Fibroblast of lung (primary cell): ENCODE data around the gene TTC31. TPM values are rescaled to one million over a fixed set of nuclear protein-coding genes. Genes with fewer than 3 reads are reported as not detected.
A peak's percentile ranks its signal among the peaks of the same experiment; 100 is the strongest.

ENCODE experiments used
- DNase-seq, 2 donors: peaks; one replicate each; pipeline versions ENCODE4 v3.0.0 to v3.0.0-alpha.2; 2010; ENCODE audit warnings: low read depth in 2 of 2
- H2AFZ ChIP-seq: 2 replicates; pipeline ENCODE4 v1.5.1; 2012; ENCODE audit warnings: low read length, control low read depth, inconsistent platforms
- H3K27ac ChIP-seq: 2 replicates; pipeline ENCODE4 v1.5.1; 2011; ENCODE audit warnings: low read length, control low read depth; ENCODE audit not compliant: insufficient read depth
- H3K27me3 ChIP-seq: 2 replicates; pipeline ENCODE4 v1.5.1; 2011; ENCODE audit warnings: mild to moderate bottlenecking, low read length; ENCODE audit not compliant: control insufficient read depth, insufficient read depth
- H3K36me3 ChIP-seq: 2 replicates; pipeline ENCODE4 v1.5.1; 2011; ENCODE audit warnings: low read length; ENCODE audit not compliant: control insufficient read depth, insufficient read depth
- H3K4me1 ChIP-seq: 2 replicates; pipeline ENCODE4 v1.5.1; 2011; ENCODE audit warnings: low read length; ENCODE audit not compliant: control insufficient read depth, insufficient read depth; ENCODE audit errors: extremely low read depth
- H3K4me2 ChIP-seq: 2 replicates; pipeline ENCODE4 v1.5.1; 2011; ENCODE audit warnings: low read length, control low read depth; ENCODE audit not compliant: insufficient read depth; ENCODE audit errors: extremely low read depth
- H3K4me3 ChIP-seq, 4 experiments: fragments of 200-600 bp in 1 of 4; sonication (generic) in 1 of 4; replicated peaks in 1 of 4; 2 replicates each; pipeline ENCODE4 v1.5.1; 2011 to 2016; ENCODE audit warnings: low read length in 4 of 4, low read depth in 3 of 4, mild to moderate bottlenecking in 3 of 4, control low read depth in 2 of 4, inconsistent platforms in 1 of 4, mixed read lengths in 1 of 4; ENCODE audit not compliant: insufficient read depth in 1 of 4; ENCODE audit errors: control extremely low read depth in 1 of 4
- H3K79me2 ChIP-seq: 2 replicates; pipeline ENCODE4 v1.5.1; 2012; ENCODE audit warnings: mild to moderate bottlenecking, low read length, inconsistent platforms; ENCODE audit not compliant: control insufficient read depth, insufficient read depth
- H3K9ac ChIP-seq: 2 replicates; pipeline ENCODE4 v1.5.1; 2011; ENCODE audit warnings: mild to moderate bottlenecking, low read length, control low read depth; ENCODE audit not compliant: insufficient read depth
- H3K9me3 ChIP-seq: 2 replicates; pipeline ENCODE4 v1.5.1; 2012; ENCODE audit warnings: low read depth, low read length; ENCODE audit not compliant: control insufficient read depth, insufficient read depth
- H4K20me1 ChIP-seq: 2 replicates; pipeline ENCODE4 v1.5.1; 2011; ENCODE audit warnings: low read length; ENCODE audit not compliant: control insufficient read depth, insufficient read depth; ENCODE audit errors: extremely low read depth
- EZH2 ChIP-seq: IDR thresholded peaks from 2 replicates; pipeline ENCODE4 v1.5.1; 2012; ENCODE audit warnings: low read length, control low read depth, mild to moderate bottlenecking; ENCODE audit errors: missing control alignments
- polyA plus RNA-seq, 2 donors: library from polyadenylated mRNA; depleted of rRNA in 1 of 2; stranded (reverse) in 1 of 2; unstranded in 1 of 2; fragments of >200 nt; gene quantifications; 2 replicates each; pipeline ENCODE4 v1.2.1, GENCODE V29; 2011 to 2012; ENCODE audit warnings: missing spikeins in 1 of 2
- total RNA-seq: library from RNA; depleted of rRNA; stranded (reverse); fragments of >200 nt; gene quantifications from 2 replicates; pipeline ENCODE4 v1.2.1, GENCODE V29; 2014
- TF ChIP-seq, protein P1 (sequence below), 2 donors: IDR thresholded peaks in 1 of 2; conservative IDR thresholded peaks in 1 of 2; 1 replicate in 1 of 2; 2 replicates in 1 of 2; pipeline ENCODE4 v1.5.1; 2011 to 2012; ENCODE audit warnings: low read length in 2 of 2, control low read depth in 1 of 2, inconsistent platforms in 1 of 2, low read depth in 1 of 2, mild to moderate bottlenecking in 1 of 2

Gene TTC31
- total and polyA plus RNA-seq, 2 donors (not counting 1 experiment from before 2014, with no cell fraction given) = 10.7 to 11.8 TPM

GRCh38 chr2:74515981-74516633 is 33.2 kb downstream of the TTC31 start:
- DNase-seq = no peak
- no peaks in the 10 kb centered on the region for H4K20me1 ChIP-seq
- H3K9me3 ChIP-seq = no peaks in the 10 kb centered on the region
- no peak overlapping the region for H3K27ac ChIP-seq
- H3K4me1 ChIP-seq = no peaks in the 10 kb centered on the region
- no peak overlapping the region for H3K4me2 ChIP-seq
- H3K27me3 ChIP-seq = peaks cover 92% of the 10 kb centered on the region
- H3K79me2 ChIP-seq = no peaks in the 10 kb centered on the region
- H3K36me3 ChIP-seq = no peaks in the 10 kb centered on the region
- no peak overlapping the region for H3K9ac ChIP-seq
- TF ChIP-seq, protein P1, sequence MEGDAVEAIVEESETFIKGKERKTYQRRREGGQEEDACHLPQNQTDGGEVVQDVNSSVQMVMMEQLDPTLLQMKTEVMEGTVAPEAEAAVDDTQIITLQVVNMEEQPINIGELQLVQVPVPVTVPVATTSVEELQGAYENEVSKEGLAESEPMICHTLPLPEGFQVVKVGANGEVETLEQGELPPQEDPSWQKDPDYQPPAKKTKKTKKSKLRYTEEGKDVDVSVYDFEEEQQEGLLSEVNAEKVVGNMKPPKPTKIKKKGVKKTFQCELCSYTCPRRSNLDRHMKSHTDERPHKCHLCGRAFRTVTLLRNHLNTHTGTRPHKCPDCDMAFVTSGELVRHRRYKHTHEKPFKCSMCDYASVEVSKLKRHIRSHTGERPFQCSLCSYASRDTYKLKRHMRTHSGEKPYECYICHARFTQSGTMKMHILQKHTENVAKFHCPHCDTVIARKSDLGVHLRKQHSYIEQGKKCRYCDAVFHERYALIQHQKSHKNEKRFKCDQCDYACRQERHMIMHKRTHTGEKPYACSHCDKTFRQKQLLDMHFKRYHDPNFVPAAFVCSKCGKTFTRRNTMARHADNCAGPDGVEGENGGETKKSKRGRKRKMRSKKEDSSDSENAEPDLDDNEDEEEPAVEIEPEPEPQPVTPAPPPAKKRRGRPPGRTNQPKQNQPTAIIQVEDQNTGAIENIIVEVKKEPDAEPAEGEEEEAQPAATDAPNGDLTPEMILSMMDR (conservative IDR thresholded peaks at IDR 0.05 in 1 of 2, IDR thresholded peaks at IDR 0.05 in 1 of 2; ENCODE audit: low read depth in 1 of 2, low read length in 2 of 2) = no peak
- peak; percentile 77 for TF ChIP-seq EZH2
- H3K4me3 ChIP-seq = no peak overlapping the region
- no peak overlapping the region for H2AFZ ChIP-seq

DNA sequence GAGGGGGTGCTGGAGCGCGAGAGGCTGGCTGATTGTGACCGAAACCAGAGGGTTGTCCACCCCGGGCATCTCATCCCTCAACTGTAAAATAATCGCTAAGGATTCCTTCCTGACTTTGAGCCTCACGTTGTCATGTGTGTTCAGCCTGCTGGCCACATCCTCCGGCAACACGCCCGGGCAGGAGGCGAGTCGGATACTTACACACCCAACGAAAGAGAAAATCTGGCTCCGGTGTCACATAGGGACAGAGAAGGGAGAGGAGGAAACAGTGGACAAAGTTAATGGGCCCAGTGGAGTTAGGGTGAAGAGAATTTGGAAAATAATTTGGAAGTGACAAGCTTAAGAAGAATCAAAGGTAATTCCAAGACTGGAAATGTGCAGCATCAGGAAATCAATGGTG is 33.8 kb downstream of the TTC31 start:
- H3K27ac ChIP-seq = no peak overlapping the region
- DNase-seq = no peak
- H3K4me1 ChIP-seq = no peaks in the 10 kb centered on the region
- H4K20me1 ChIP-seq = no peaks in the 10 kb centered on the region
- no peaks in the 10 kb centered on the region for H3K9me3 ChIP-seq
- H2AFZ ChIP-seq = no peak overlapping the region
- H3K27me3 ChIP-seq = peaks cover 86% of the 10 kb centered on the region
- no peaks in the 10 kb centered on the region for H3K36me3 ChIP-seq
- TF ChIP-seq, protein P1 (conservative IDR thresholded peaks at IDR 0.05 in 1 of 2, IDR thresholded peaks at IDR 0.05 in 1 of 2; ENCODE audit: low read depth in 1 of 2, low read length in 2 of 2) = no peak
- no peak for TF ChIP-seq EZH2
- no peak overlapping the region for H3K9ac ChIP-seq
- no peaks in the 10 kb centered on the region for H3K79me2 ChIP-seq
- no peak overlapping the region for H3K4me2 ChIP-seq
- no peak overlapping the region for H3K4me3 ChIP-seq

DNA sequence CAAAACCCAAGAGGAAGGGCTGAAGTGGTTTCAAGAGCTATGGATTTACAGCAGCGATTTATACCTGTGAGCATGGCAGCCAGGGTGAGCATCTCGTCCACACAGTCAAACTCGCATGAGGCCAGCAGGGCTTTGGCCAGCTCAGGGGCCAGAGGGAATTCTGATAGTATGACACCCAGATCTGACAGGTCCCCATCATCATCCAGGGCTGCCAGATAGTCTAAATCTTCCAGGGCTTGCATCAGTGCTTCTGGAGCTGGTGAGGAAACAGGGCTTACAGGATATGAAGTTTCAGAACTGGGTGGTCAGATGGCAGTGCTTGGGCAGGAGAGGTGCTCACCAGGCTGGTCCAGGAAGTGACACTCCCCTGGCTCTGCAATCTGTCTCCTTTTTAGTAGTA is 39.6 kb downstream of the TTC31 start:
- no peaks in the 10 kb centered on the region for H3K4me1 ChIP-seq
- no peak overlapping the region for H3K4me3 ChIP-seq
- H3K9me3 ChIP-seq = no peaks in the 10 kb centered on the region
- H2AFZ ChIP-seq = no peak overlapping the region
- H3K9ac ChIP-seq = no peak overlapping the region
- peaks cover 4% of the 10 kb centered on the region for H3K79me2 ChIP-seq
- no peaks in the 10 kb centered on the region for H4K20me1 ChIP-seq
- no peak for DNase-seq
- TF ChIP-seq, protein P1 (conservative IDR thresholded peaks at IDR 0.05 in 1 of 2, IDR thresholded peaks at IDR 0.05 in 1 of 2; ENCODE audit: low read depth in 1 of 2, low read length in 2 of 2) = no peak
- no peak for TF ChIP-seq EZH2
- H3K27ac ChIP-seq = no peak overlapping the region
- H3K36me3 ChIP-seq = peaks cover 11% of the 10 kb centered on the region
- H3K27me3 ChIP-seq = peaks cover 33% of the 10 kb centered on the region
- no peak overlapping the region for H3K4me2 ChIP-seq
